Esophagus muscularis mucosa (tissue), 4 donors: ENCODE results near the gene RAD51B.

Source experiments
- CTCF ChIP-seq, 3 experiments: fragments of 200-600 bp in 2 of 3; fragments of 450-650 bp in 1 of 3; sonication (generic) in 2 of 3; IDR thresholded peaks; one replicate each; pipeline ENCODE4 v1.5.1; 2017 to 2019; ENCODE audit warnings: antibody characterized with exemption in 3 of 3, mild to moderate bottlenecking in 2 of 3, moderate library complexity in 1 of 3
- EP300 ChIP-seq: sonication (generic); formaldehyde crosslinking; IDR thresholded peaks from one replicate; pipeline ENCODE4 v1.6.1; 2017; ENCODE audit warnings: antibody characterized with exemption
- POLR2A ChIP-seq: fragments of 450-650 bp; IDR thresholded peaks from one replicate; pipeline ENCODE4 v1.6.1; 2017; ENCODE audit warnings: antibody characterized with exemption, moderate library complexity, mild to moderate bottlenecking, low read depth
- POLR2AphosphoS5 ChIP-seq, 2 donors: sonication (generic); formaldehyde crosslinking; IDR thresholded peaks; one replicate each; pipeline ENCODE4 v1.6.1; 2017; ENCODE audit warnings: antibody characterized with exemption in 2 of 2

GRCh38 chr14:68343534-68344118 lies 524.0 kb downstream of the RAD51B start:
- no peak for TF ChIP-seq POLR2A
- TF ChIP-seq POLR2AphosphoS5 (IDR thresholded peaks at IDR 0.05): no peak
- no peak for TF ChIP-seq CTCF (IDR thresholded peaks at IDR 0.05)
- no peak for TF ChIP-seq EP300
